Loucy (cell line): ENCODE results near the gene NCAM1.

Experiments used
- H2AFZ ChIP-seq: fragments of 200-600 bp; sonication (generic); 2 replicates; pipeline ENCODE4 v1.6.0; 2016; ENCODE audit warnings: antibody characterized with exemption, mild to moderate bottlenecking, low read length, moderate library complexity
- H3F3A ChIP-seq: fragments of 200-600 bp; 2 replicates; pipeline ENCODE4 v1.6.0; 2016; ENCODE audit warnings: antibody characterized with exemption, low read depth, mild to moderate bottlenecking
- H3K27me3 ChIP-seq: fragments of 200-600 bp; sonication (generic); 2 replicates; pipeline ENCODE4 v1.6.1; 2014; ENCODE audit warnings: low read length, mild to moderate bottlenecking; ENCODE audit not compliant: insufficient read depth, poor library complexity, severe bottlenecking
- H3K36me3 ChIP-seq: fragments of 200-600 bp; sonication (generic); 2 replicates; pipeline ENCODE4 v1.6.1; 2016; ENCODE audit warnings: low read length; ENCODE audit not compliant: insufficient read depth
- H3K4me1 ChIP-seq: fragments of 200-600 bp; sonication (generic); 2 replicates; pipeline ENCODE4 v1.5.1; 2014; ENCODE audit warnings: low read length, mild to moderate bottlenecking; ENCODE audit not compliant: insufficient read depth, poor library complexity, severe bottlenecking
- H3K4me2 ChIP-seq: fragments of 200-600 bp; sonication (generic); 2 replicates; pipeline ENCODE4 v1.6.0; 2014; ENCODE audit warnings: antibody characterized with exemption, low read length, low read depth, mild to moderate bottlenecking; ENCODE audit not compliant: poor library complexity, severe bottlenecking
- H3K4me3 ChIP-seq: fragments of 200-600 bp; sonication (generic); 2 replicates; pipeline ENCODE4 v1.5.1; 2014; ENCODE audit warnings: low read length, mild to moderate bottlenecking, mixed read lengths; ENCODE audit not compliant: poor library complexity, severe bottlenecking
- H3K79me2 ChIP-seq: fragments of 200-600 bp; sonication (generic); 2 replicates; pipeline ENCODE4 v1.6.1; 2014; ENCODE audit warnings: low read length; ENCODE audit not compliant: insufficient read depth
- H3K9ac ChIP-seq: fragments of 200-600 bp; sonication (generic); 2 replicates; pipeline ENCODE4 v1.6.0; 2014; ENCODE audit warnings: mild to moderate bottlenecking, low read depth, low read length, moderate library complexity; ENCODE audit not compliant: poor library complexity, severe bottlenecking
- H3K9me2 ChIP-seq: fragments of 200-600 bp; sonication (generic); replicated peaks from 2 replicates; pipeline ENCODE4 v1.6.1; 2016; ENCODE audit warnings: low read depth, low read length, mixed read lengths
- H3K9me3 ChIP-seq: fragments of 200-600 bp; sonication (generic); 2 replicates; pipeline ENCODE4 v1.6.1; 2014; ENCODE audit warnings: mild to moderate bottlenecking, antibody characterized with exemption, low read length, low read depth; ENCODE audit not compliant: insufficient read depth
- H4K20me1 ChIP-seq: fragments of 200-600 bp; sonication (generic); 2 replicates; pipeline ENCODE4 v1.6.0; 2014; ENCODE audit warnings: antibody characterized with exemption, low read length, mild to moderate bottlenecking; ENCODE audit not compliant: insufficient read depth, poor library complexity, severe bottlenecking
- EZH2phosphoT487 ChIP-seq: fragments of 200-600 bp; IDR thresholded peaks from 2 replicates; pipeline ENCODE4 v1.6.1; 2018; ENCODE audit warnings: antibody characterized with exemption, mild to moderate bottlenecking, moderate library complexity, borderline replicate concordance
- TF ChIP-seq, protein P1 (sequence below): fragments of 200-600 bp; sonication (generic); conservative IDR thresholded peaks from 2 replicates; pipeline ENCODE4 v1.5.1; 2014; ENCODE audit warnings: mild to moderate bottlenecking, antibody characterized with exemption, low read length

NCAM1 gene

DNA sequence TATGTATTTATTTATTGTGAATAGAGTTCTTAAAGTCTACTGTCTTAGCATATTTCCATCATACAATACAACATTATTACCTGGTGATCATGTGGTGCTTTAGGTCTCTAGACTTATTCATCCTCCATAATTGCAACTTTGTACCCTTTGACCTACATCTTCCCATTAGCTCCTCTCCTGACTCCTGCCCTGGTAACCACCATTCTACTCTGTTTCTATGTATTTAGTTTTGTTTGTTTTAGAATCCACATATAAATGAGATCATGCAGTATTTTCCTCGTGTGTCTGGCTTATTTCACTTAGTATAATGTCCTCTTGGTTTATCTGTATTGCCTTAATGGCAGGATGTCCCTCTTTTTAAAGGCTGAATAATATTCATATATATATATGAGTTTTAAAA lies 22.7 kb downstream of the NCAM1 start:
- no peaks in the 10 kb centered on the region for H3K27me3 ChIP-seq
- H3K36me3 ChIP-seq, result no peaks in the 10 kb centered on the region
- no peaks in the 10 kb centered on the region for H4K20me1 ChIP-seq
- H3K4me2 ChIP-seq, result no peak overlapping the region
- no peaks in the 10 kb centered on the region for H3K9me3 ChIP-seq
- H2AFZ ChIP-seq, result no peak overlapping the region
- H3K4me1 ChIP-seq, result no peaks in the 10 kb centered on the region
- no peak overlapping the region for H3K9ac ChIP-seq
- TF ChIP-seq, protein P1, sequence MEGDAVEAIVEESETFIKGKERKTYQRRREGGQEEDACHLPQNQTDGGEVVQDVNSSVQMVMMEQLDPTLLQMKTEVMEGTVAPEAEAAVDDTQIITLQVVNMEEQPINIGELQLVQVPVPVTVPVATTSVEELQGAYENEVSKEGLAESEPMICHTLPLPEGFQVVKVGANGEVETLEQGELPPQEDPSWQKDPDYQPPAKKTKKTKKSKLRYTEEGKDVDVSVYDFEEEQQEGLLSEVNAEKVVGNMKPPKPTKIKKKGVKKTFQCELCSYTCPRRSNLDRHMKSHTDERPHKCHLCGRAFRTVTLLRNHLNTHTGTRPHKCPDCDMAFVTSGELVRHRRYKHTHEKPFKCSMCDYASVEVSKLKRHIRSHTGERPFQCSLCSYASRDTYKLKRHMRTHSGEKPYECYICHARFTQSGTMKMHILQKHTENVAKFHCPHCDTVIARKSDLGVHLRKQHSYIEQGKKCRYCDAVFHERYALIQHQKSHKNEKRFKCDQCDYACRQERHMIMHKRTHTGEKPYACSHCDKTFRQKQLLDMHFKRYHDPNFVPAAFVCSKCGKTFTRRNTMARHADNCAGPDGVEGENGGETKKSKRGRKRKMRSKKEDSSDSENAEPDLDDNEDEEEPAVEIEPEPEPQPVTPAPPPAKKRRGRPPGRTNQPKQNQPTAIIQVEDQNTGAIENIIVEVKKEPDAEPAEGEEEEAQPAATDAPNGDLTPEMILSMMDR, result no peak
- no peak for TF ChIP-seq EZH2phosphoT487
- H3F3A ChIP-seq, result no peaks in the 10 kb centered on the region
- no peaks in the 10 kb centered on the region for H3K79me2 ChIP-seq
- no peak overlapping the region for H3K4me3 ChIP-seq
- H3K9me2 ChIP-seq, result no peaks in the 10 kb centered on the region

DNA sequence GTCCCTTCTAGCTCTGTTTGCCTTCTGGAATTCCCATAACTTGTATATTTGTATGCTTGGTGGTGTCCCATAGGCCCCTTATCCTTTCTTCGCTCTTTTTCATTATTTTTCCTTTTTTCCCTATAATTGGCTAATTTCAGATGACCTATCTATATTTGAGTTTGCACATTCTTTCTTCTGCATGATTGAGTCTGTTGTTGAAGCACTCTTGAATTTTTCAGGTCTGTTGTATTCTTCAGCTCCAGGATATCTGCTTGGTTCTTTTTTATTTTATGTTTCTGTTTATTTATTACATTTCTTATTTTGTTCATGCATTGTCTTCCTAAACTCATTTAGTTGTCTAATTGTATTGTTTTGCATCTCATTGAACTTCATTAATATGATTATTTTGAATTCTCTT lies 28.0 kb downstream of the NCAM1 start:
- Histone ChIP-seq H3K4me3 (no peak overlapping the region), H3K27me3 (no peaks in the 10 kb centered on the region), H2AFZ (no peak overlapping the region), H3K79me2 (no peaks in the 10 kb centered on the region), H3K9me3 (no peaks in the 10 kb centered on the region; the same call in none of the 2 replicates), H3F3A (no peaks in the 10 kb centered on the region), H3K9ac (no peak overlapping the region), H3K4me1 (no peaks in the 10 kb centered on the region), H3K4me2 (no peak overlapping the region), H3K36me3 (no peaks in the 10 kb centered on the region), H4K20me1 (no peaks in the 10 kb centered on the region), H3K9me2 (no peaks in the 10 kb centered on the region)
- TF ChIP-seq EZH2phosphoT487, result no peak
- TF ChIP-seq, protein P1, result no peak

DNA sequence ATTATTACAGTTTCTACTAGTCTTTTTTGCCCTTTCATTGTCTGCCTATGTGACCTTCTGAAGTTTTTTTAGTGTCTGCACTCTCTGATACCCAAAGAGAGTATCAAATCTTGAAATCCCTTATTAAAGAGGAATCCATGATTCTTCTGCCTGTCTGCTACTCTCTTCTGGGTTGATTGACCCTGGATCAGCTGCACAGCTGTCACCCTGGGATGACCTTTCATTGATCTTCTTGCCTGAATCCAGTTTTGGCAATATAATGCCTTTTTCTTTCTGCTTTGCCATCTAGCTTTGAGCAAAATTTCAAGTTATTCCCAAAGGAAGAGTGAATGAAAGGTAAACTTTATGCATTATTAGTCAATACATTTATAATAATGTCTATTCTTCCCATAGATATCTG lies 32.6 kb downstream of the NCAM1 start:
- H3K9me3 ChIP-seq, result no peaks in the 10 kb centered on the region; the same call in none of the 2 replicates

More for the DNA sequence above, 32.6 kb downstream of the NCAM1 start:
- TF ChIP-seq EZH2phosphoT487, result no peak
- TF ChIP-seq, protein P1, result no peak
- H3K36me3 ChIP-seq, result no peaks in the 10 kb centered on the region
- no peak overlapping the region for H3K4me2 ChIP-seq
- no peak overlapping the region for H3K4me3 ChIP-seq
- H3F3A ChIP-seq, result no peaks in the 10 kb centered on the region
- no peaks in the 10 kb centered on the region for H3K79me2 ChIP-seq
- H3K27me3 ChIP-seq, result no peaks in the 10 kb centered on the region
- no peaks in the 10 kb centered on the region for H3K9me2 ChIP-seq
- H3K9ac ChIP-seq, result no peak overlapping the region
- no peaks in the 10 kb centered on the region for H3K4me1 ChIP-seq
- H4K20me1 ChIP-seq, result no peaks in the 10 kb centered on the region
- H2AFZ ChIP-seq, result no peak overlapping the region
